Left ventricle myocardium inferior (tissue), 1 donor: ENCODE data around the gene TTYH1. TPM values are rescaled to one million over a fixed set of nuclear protein-coding genes. Genes with fewer than 3 reads are reported as not detected.
A peak's percentile ranks its signal among the peaks of the same experiment; 100 is the strongest.

Source experiments
- DNase-seq: peaks from one replicate; pipeline ENCODE4 v3.0.0-alpha.2; 2020
- H3K27ac ChIP-seq: fragments of 200-600 bp; replicated peaks from 2 replicates; pipeline ENCODE4 v1.8.0; 2021
- H3K27me3 ChIP-seq: fragments of 200-600 bp; 2 replicates; pipeline ENCODE4 v1.8.0; 2021; ENCODE audit warnings: low read depth
- H3K36me3 ChIP-seq: fragments of 200-600 bp; 2 replicates; pipeline ENCODE4 v1.8.0; 2021
- H3K4me1 ChIP-seq: fragments of 200-600 bp; 2 replicates; pipeline ENCODE4 v1.8.0; 2021
- H3K4me3 ChIP-seq: fragments of 200-600 bp; 2 replicates; pipeline ENCODE4 v1.8.0; 2021; ENCODE audit warnings: mild to moderate bottlenecking, moderate library complexity
- H3K9me3 ChIP-seq: fragments of 200-600 bp; replicated peaks from 2 replicates; pipeline ENCODE4 v1.8.0; 2021
- intact Hi-C: fragments of 100-400 bp; cut with micrococcal nuclease; formaldehyde crosslinking; loops from one replicate; pipeline ENCODE4 v1.11.0; 2022
- total RNA-seq: library from RNA; stranded (reverse); fragmentation: NEBNext Ultra II Directional; extraction: Animal tissue kit (Norgen Biotek cat#: 25700); gene quantifications from one replicate; pipeline ENCODE4 v1.2.1, GENCODE V29; 2021
- TF ChIP-seq, protein P1 (sequence below): fragments of 200-600 bp; IDR thresholded peaks from 2 replicates; pipeline ENCODE4 v1.8.0; 2021; ENCODE audit warnings: antibody characterized with exemption, mild to moderate bottlenecking, borderline replicate concordance
- donor health status: DM: no; HTN: yes; CAD: no; lungs with severe emphysema.

TTYH1 gene
- total RNA-seq, 1 donor from 2014 or later, result 1.9 TPM

GRCh38 chr19:54473071-54473891, 58.0 kb downstream of the TTYH1 start, which contains the start of gene CDC42EP5:
Gene CDC42EP5, minus strand, starts transcription at chr19:54473296. Its CDS starts 7,749 bp downstream, at chr19:54465547.
- peaks cover 44% of the 10 kb centered on the region for H3K4me1 ChIP-seq
- H3K36me3 ChIP-seq, result no peaks in the 10 kb centered on the region
- peak within 1 kb of the TSS; percentile 67 for H3K4me3 ChIP-seq
- H3K27me3 ChIP-seq, result peaks cover 43% of the 10 kb centered on the region
- no peaks in the 10 kb centered on the region for H3K9me3 ChIP-seq
- intact Hi-C loops, result no loop called here
- peak; percentile 82 for DNase-seq
- TF ChIP-seq, protein P1, sequence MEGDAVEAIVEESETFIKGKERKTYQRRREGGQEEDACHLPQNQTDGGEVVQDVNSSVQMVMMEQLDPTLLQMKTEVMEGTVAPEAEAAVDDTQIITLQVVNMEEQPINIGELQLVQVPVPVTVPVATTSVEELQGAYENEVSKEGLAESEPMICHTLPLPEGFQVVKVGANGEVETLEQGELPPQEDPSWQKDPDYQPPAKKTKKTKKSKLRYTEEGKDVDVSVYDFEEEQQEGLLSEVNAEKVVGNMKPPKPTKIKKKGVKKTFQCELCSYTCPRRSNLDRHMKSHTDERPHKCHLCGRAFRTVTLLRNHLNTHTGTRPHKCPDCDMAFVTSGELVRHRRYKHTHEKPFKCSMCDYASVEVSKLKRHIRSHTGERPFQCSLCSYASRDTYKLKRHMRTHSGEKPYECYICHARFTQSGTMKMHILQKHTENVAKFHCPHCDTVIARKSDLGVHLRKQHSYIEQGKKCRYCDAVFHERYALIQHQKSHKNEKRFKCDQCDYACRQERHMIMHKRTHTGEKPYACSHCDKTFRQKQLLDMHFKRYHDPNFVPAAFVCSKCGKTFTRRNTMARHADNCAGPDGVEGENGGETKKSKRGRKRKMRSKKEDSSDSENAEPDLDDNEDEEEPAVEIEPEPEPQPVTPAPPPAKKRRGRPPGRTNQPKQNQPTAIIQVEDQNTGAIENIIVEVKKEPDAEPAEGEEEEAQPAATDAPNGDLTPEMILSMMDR, result no peak
- H3K27ac ChIP-seq, result peak within 1 kb of the TSS; percentile 89

DNA sequence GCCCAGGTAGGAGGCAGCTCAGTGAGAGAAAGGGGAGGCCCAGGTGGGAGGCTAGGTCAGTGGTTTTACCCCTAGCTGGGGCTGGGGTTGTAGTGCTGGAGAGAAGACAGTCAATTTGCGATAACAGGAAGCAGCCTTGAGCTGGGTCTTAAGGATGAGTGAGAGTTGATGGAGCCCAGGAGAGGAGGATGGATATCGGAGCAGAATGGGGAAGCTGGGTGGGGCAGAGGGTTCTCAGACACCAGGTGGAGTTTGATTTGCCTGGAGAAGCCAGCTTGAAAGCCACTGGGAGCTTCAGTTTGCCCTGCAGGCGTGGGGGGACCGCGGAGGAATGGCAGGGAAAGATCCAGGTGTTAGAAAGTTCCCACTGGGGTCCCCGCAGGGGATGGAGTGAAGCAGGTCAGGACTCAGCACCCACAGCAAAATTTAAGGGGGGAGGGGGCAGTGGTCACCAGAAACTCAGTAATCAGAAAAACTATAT, 58.7 kb downstream of the TTYH1 start:
- Histone ChIP-seq H3K4me3 (peak overlapping the region; percentile 67), H3K36me3 (no peaks in the 10 kb centered on the region), H3K9me3 (no peaks in the 10 kb centered on the region), H3K27me3 (peaks cover 47% of the 10 kb centered on the region), H3K27ac (peak overlapping the region; percentile 89), H3K4me1 (peaks cover 37% of the 10 kb centered on the region)
- intact Hi-C loops, result no loop called here
- no peak for DNase-seq
- TF ChIP-seq, protein P1, result no peak

DNA sequence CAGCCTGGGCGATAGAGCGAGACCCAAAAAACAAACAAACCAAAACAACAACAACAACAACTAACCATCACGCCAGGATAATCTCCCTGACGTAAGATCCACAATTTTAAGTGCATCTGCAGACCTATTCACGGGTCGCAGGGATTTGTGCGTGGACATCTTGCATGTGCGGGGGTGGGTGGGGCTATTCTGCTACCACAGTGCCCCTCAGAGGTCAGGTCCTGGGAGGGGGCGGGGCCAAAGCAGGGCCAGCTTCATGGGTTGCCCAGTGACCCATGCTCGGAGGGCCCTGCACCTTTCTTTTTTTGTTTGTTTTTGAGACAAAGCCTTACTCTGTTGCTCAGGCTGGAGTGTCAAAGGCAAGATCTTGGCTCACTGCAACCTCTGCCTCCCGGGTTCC, 60.4 kb downstream of the TTYH1 start:
- Histone ChIP-seq H3K4me1 (peaks cover 21% of the 10 kb centered on the region), H3K27ac (no peak overlapping the region), H3K36me3 (no peaks in the 10 kb centered on the region), H3K27me3 (peaks cover 42% of the 10 kb centered on the region), H3K9me3 (no peaks in the 10 kb centered on the region), H3K4me3 (no peak overlapping the region)
- DNase-seq, result no peak
- TF ChIP-seq, protein P1, result no peak
- intact Hi-C loops, result no loop called here

- TF ChIP-seq, protein P1, result no peak
- intact Hi-C loops, result no loop called here
- Histone ChIP-seq H3K4me3 (no peak overlapping the region), H3K9me3 (no peaks in the 10 kb centered on the region), H3K27ac (no peak overlapping the region), H3K36me3 (no peaks in the 10 kb centered on the region), H3K27me3 (peaks cover 41% of the 10 kb centered on the region), H3K4me1 (peaks cover 17% of the 10 kb centered on the region)
- DNase-seq, result no peak
Observed at GRCh38 chr19:54477650-54478049, 62.4 kb downstream of the TTYH1 start.

- H3K27me3 ChIP-seq, result peaks cover 43% of the 10 kb centered on the region
- no peaks in the 10 kb centered on the region for H3K9me3 ChIP-seq
- intact Hi-C loops, result no loop called here
- TF ChIP-seq, protein P1, result peak; percentile 69
- H3K36me3 ChIP-seq, result no peaks in the 10 kb centered on the region
- H3K4me1 ChIP-seq, result peaks cover 7% of the 10 kb centered on the region
- H3K4me3 ChIP-seq, result no peak overlapping the region
- no peak overlapping the region for H3K27ac ChIP-seq
- DNase-seq, result no peak
Observed at GRCh38 chr19:54478677-54479266, 63.5 kb downstream of the TTYH1 start.
